ENCODE data around the gene TSEN15.

DNA sequence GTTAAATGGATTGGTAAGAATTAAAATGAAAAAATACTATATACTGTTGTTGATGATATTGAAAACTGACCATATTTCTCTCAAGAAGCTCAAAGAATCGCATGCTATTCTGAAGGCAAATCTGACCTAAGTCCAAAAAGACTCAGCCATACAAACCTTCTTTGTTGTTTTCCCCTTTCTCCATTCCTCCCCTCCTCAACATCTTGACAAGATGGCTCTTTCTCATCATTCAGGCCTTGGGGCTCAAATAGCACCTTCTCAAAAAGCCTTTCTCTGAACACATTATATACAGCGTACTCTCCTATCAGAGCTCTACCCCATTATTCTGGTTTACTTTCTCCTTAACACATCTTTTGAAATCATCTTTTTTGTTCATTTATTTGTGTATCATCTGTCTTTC, 31.2 kb upstream of the TSEN15 start:
- TF ChIP-seq, protein P1, sequence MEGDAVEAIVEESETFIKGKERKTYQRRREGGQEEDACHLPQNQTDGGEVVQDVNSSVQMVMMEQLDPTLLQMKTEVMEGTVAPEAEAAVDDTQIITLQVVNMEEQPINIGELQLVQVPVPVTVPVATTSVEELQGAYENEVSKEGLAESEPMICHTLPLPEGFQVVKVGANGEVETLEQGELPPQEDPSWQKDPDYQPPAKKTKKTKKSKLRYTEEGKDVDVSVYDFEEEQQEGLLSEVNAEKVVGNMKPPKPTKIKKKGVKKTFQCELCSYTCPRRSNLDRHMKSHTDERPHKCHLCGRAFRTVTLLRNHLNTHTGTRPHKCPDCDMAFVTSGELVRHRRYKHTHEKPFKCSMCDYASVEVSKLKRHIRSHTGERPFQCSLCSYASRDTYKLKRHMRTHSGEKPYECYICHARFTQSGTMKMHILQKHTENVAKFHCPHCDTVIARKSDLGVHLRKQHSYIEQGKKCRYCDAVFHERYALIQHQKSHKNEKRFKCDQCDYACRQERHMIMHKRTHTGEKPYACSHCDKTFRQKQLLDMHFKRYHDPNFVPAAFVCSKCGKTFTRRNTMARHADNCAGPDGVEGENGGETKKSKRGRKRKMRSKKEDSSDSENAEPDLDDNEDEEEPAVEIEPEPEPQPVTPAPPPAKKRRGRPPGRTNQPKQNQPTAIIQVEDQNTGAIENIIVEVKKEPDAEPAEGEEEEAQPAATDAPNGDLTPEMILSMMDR (IDR thresholded peaks at IDR 0.05): no peak
- TF ChIP-seq POLR2A (IDR thresholded peaks at IDR 0.05): no peak

Measured in body of pancreas (tissue), 4 donors.